GM23338 (cell line): ENCODE measurements around the gene SHPK. TPM values are rescaled to one million over a fixed set of nuclear protein-coding genes. Genes with fewer than 3 reads are reported as not detected.

Source experiments
- ATAC-seq: fragments of 200-7000 bp; cut with Tn5 transposase; 3 replicates; pipeline ENCODE4 v1.9.1; 2020
- DNase-seq: peaks from one replicate; pipeline ENCODE4 v3.0.0-alpha.2; 2015; ENCODE audit warnings: low spot score
- H2AFZ ChIP-seq: fragments of 200-600 bp; sonication (generic); 2 replicates; pipeline ENCODE4 v1.8.0; 2016; ENCODE audit warnings: antibody characterized with exemption, mild to moderate bottlenecking, moderate library complexity
- H3F3A ChIP-seq: fragments of 200-600 bp; sonication (generic); replicated peaks from 2 replicates; pipeline ENCODE4 v1.8.0; 2017; ENCODE audit warnings: antibody characterized with exemption, mixed run types, low read depth
- H3K27ac ChIP-seq: fragments of 200-600 bp; sonication (generic); 2 replicates; pipeline ENCODE4 v1.6.1; 2016; ENCODE audit warnings: low read depth
- H3K27me3 ChIP-seq: fragments of 200-600 bp; sonication (generic); 2 replicates; pipeline ENCODE4 v1.8.0; 2016; ENCODE audit warnings: mild to moderate bottlenecking, mixed run types, moderate library complexity; ENCODE audit not compliant: insufficient read depth
- H3K36me3 ChIP-seq: fragments of 200-600 bp; sonication (generic); 2 replicates; pipeline ENCODE4 v1.8.0; 2016; ENCODE audit warnings: mild to moderate bottlenecking; ENCODE audit not compliant: insufficient read depth
- H3K4me1 ChIP-seq: fragments of 200-600 bp; sonication (generic); 2 replicates; pipeline ENCODE4 v1.8.0; 2016; ENCODE audit warnings: mild to moderate bottlenecking, moderate library complexity; ENCODE audit not compliant: insufficient read depth
- H3K4me2 ChIP-seq: fragments of 200-600 bp; sonication (generic); 2 replicates; pipeline ENCODE4 v1.7.1; 2017; ENCODE audit warnings: mixed run types
- H3K4me3 ChIP-seq: fragments of 200-600 bp; sonication (generic); 2 replicates; pipeline ENCODE4 v1.6.1; 2016; ENCODE audit warnings: mixed run types
- H3K79me2 ChIP-seq: fragments of 200-600 bp; sonication (generic); replicated peaks from 2 replicates; pipeline ENCODE4 v1.8.0; 2017; ENCODE audit warnings: mild to moderate bottlenecking; ENCODE audit not compliant: insufficient read depth
- H3K9me2 ChIP-seq: fragments of 200-600 bp; sonication (generic); 2 replicates; pipeline ENCODE4 v1.8.0; 2017; ENCODE audit not compliant: insufficient read depth
- H4K20me1 ChIP-seq: fragments of 200-600 bp; sonication (generic); replicated peaks from 2 replicates; pipeline ENCODE4 v1.8.0; 2017; ENCODE audit warnings: mild to moderate bottlenecking; ENCODE audit not compliant: insufficient read depth
- H3K27ac Mint-ChIP-seq: 2 replicates; pipeline ENCODE4 v1.8.0; 2020; ENCODE audit warnings: inconsistent platforms, mild to moderate bottlenecking, moderate library complexity, mixed read lengths
- H3K27me3 Mint-ChIP-seq: 3 replicates; pipeline ENCODE4 v1.8.0; 2022; ENCODE audit warnings: low read depth, mild to moderate bottlenecking, moderate library complexity, mixed read lengths, inconsistent platforms; ENCODE audit not compliant: insufficient read depth, poor library complexity
- H3K36me3 Mint-ChIP-seq: 3 replicates; pipeline ENCODE4 v1.8.0; 2021; ENCODE audit warnings: low read depth, mild to moderate bottlenecking, inconsistent platforms, moderate library complexity, mixed read lengths
- H3K4me1 Mint-ChIP-seq: 3 replicates; pipeline ENCODE4 v1.8.0; 2020; ENCODE audit warnings: mild to moderate bottlenecking, inconsistent platforms, mixed read lengths
- H3K4me3 Mint-ChIP-seq: 3 replicates; pipeline ENCODE4 v1.8.0; 2021; ENCODE audit warnings: moderate library complexity, mild to moderate bottlenecking, inconsistent platforms, mixed read lengths
- H3K9me3 Mint-ChIP-seq: 3 replicates; pipeline ENCODE4 v1.8.0; 2020; ENCODE audit warnings: moderate library complexity, mild to moderate bottlenecking, inconsistent platforms, mixed read lengths
- CREB1 ChIP-seq: fragments of 250-450 bp; sonication (Bioruptor Pico); IDR thresholded peaks from 2 replicates; pipeline ENCODE4 v1.5.0; 2020; ENCODE audit warnings: low read depth, mild to moderate bottlenecking, moderate library complexity
- CTCF ChIP-seq, 2 experiments: fragments of 200-600 bp in 1 of 2; sonication (generic) in 1 of 2; conservative IDR thresholded peaks; 2 replicates each; pipeline versions ENCODE4 v1.5.1 to v1.6.1; 2016 to 2017; ENCODE audit warnings: antibody characterized with exemption in 2 of 2, low read depth in 2 of 2, mild to moderate bottlenecking in 2 of 2, moderate library complexity in 1 of 2
- ETS1 ChIP-seq: IDR thresholded peaks from 2 replicates; pipeline ENCODE4 v1.6.1; 2016; ENCODE audit warnings: antibody characterized with exemption
- EZH2phosphoT487 ChIP-seq: fragments of 200-600 bp; sonication (generic); IDR thresholded peaks from one replicate; pipeline ENCODE4 v1.8.1; 2018; ENCODE audit warnings: antibody characterized with exemption; ENCODE audit not compliant: unreplicated experiment
- JUNB ChIP-seq: IDR thresholded peaks from one replicate; pipeline ENCODE4 v1.6.1; 2016; ENCODE audit warnings: antibody characterized with exemption; ENCODE audit not compliant: unreplicated experiment
- NANOG ChIP-seq: IDR thresholded peaks from 2 replicates; pipeline ENCODE4 v1.6.1; 2016; ENCODE audit warnings: antibody characterized with exemption, borderline replicate concordance
- POLR2AphosphoS5 ChIP-seq: IDR thresholded peaks from 2 replicates; pipeline ENCODE4 v1.6.1; 2016; ENCODE audit warnings: antibody characterized with exemption, low read depth
- STAT1 ChIP-seq: IDR thresholded peaks from one replicate; pipeline ENCODE4 v1.6.1; 2016; ENCODE audit warnings: antibody characterized with exemption; ENCODE audit not compliant: unreplicated experiment
- ZNF114 ChIP-seq: fragments of 250-450 bp; sonication (Bioruptor Pico); IDR thresholded peaks from 2 replicates; pipeline ENCODE4 v1.5.0; 2020; ENCODE audit warnings: mild to moderate bottlenecking, moderate library complexity
- ZNF462 ChIP-seq: fragments of 250-450 bp; sonication (Bioruptor Pico); IDR thresholded peaks from 2 replicates; pipeline ENCODE4 v1.5.0; 2020; ENCODE audit warnings: mild to moderate bottlenecking, moderate library complexity
- polyA plus RNA-seq: library from polyadenylated mRNA; unstranded; fragments of >200 nt; fragmentation: Nextera tagmentation; extraction: Ambion mirVana; gene quantifications from 2 replicates; pipeline ENCODE4 v1.2.1, GENCODE V29; 2016
- total RNA-seq: library from RNA; depleted of rRNA; stranded (reverse); fragments of >200 nt; shearing (Covaris generic); gene quantifications from 2 replicates; pipeline ENCODE4 v1.2.3, GENCODE V29; 2014

SHPK gene
- total and polyA plus RNA-seq, 2 experiments from 2014 or later: 11.5 to 34.3 TPM

GRCh38 chr17:3572231-3572630, 63.8 kb downstream of the SHPK start:
- Histone ChIP-seq H3K27ac (no peak overlapping the region), H2AFZ (no peak overlapping the region), H3K79me2 (no peaks in the 10 kb centered on the region), H3K27me3 (no peaks in the 10 kb centered on the region), H3K9me2 (no peaks in the 10 kb centered on the region), H3K4me2 (no peak overlapping the region), H3K4me3 (no peak overlapping the region), H4K20me1 (no peaks in the 10 kb centered on the region), H3K36me3 (no peaks in the 10 kb centered on the region), H3F3A (no peaks in the 10 kb centered on the region), H3K4me1 (no peaks in the 10 kb centered on the region)
- Mint-ChIP-seq H3K27me3 (peaks cover 11% of the 10 kb centered on the region), H3K4me1 (no peaks in the 10 kb centered on the region), H3K4me3 (no peak overlapping the region), H3K36me3 (peaks cover 22% of the 10 kb centered on the region), H3K27ac (no peak overlapping the region), H3K9me3 (no peaks in the 10 kb centered on the region)
- DNase-seq (no peak), ATAC-seq (no peak)
- no peak for TF ChIP-seq STAT1

GRCh38 chr17:3571043-3571900, 64.8 kb downstream of the SHPK start:
- H3K4me1 Mint-ChIP-seq: no peaks in the 10 kb centered on the region
- Histone ChIP-seq H4K20me1 (no peaks in the 10 kb centered on the region), H3K4me3 (no peak overlapping the region), H3F3A (no peaks in the 10 kb centered on the region), H2AFZ (no peak overlapping the region), H3K9me2 (no peaks in the 10 kb centered on the region), H3K27me3 (no peaks in the 10 kb centered on the region), H3K79me2 (no peaks in the 10 kb centered on the region), H3K4me1 (no peaks in the 10 kb centered on the region), H3K27ac (no peak overlapping the region), H3K4me2 (no peak overlapping the region), H3K36me3 (no peaks in the 10 kb centered on the region)
- peaks cover 28% of the 10 kb centered on the region for H3K36me3 Mint-ChIP-seq
- H3K9me3 Mint-ChIP-seq: no peaks in the 10 kb centered on the region
- no peak overlapping the region for H3K27ac Mint-ChIP-seq
- no peak for DNase-seq
- no peak for ATAC-seq
- H3K27me3 Mint-ChIP-seq: peaks cover 8% of the 10 kb centered on the region
- H3K4me3 Mint-ChIP-seq: no peak overlapping the region
- TF ChIP-seq JUNB (no peak), STAT1 (no peak), EZH2phosphoT487 (no peak), NANOG (no peak), CTCF (conservative IDR thresholded peaks at IDR 0.05; ENCODE audit: low read depth in 2 of 2) (no peak), ETS1 (no peak), ZNF114 (no peak), ZNF462 (no peak), CREB1 (no peak), POLR2AphosphoS5 (no peak)
